GM18907 (cell line): Measurements from ENCODE around the gene LIX1.
"Not testable (repeated sequence)": the region's sequence is repeated elsewhere in the genome, so short reads cannot be mapped to it uniquely, and the experiment has no call there.

Source experiments
- ATAC-seq: cut with Tn5 transposase; IDR thresholded peaks from one replicate; pipeline ENCODE4 v1.9.1; 2021; ENCODE audit warnings: mild to moderate bottlenecking, moderate library complexity; ENCODE audit not compliant: unreplicated experiment

LIX1 gene

GRCh38 chr5:97143704-97144103 is 1.3 kb upstream of the LIX1 start:
- no peak for ATAC-seq

GRCh38 chr5:97141539-97141938 is 872 bp downstream of the LIX1 start:
- no peak for ATAC-seq

- no peak for ATAC-seq
Observed at GRCh38 chr5:97141031-97141430, 1.4 kb downstream of the LIX1 start.

- not testable (repeated sequence) for ATAC-seq
Observed at GRCh38 chr5:97140250-97140649, 2.2 kb downstream of the LIX1 start.

- ATAC-seq = no peak
Observed at GRCh38 chr5:97136475-97136874, 5.9 kb downstream of the LIX1 start.

- ATAC-seq = no peak
Observed at GRCh38 chr5:97135868-97136267, 6.5 kb downstream of the LIX1 start.

- no peak for ATAC-seq
Observed at GRCh38 chr5:97134634-97135033, 7.8 kb downstream of the LIX1 start.

- no peak for ATAC-seq
Observed at GRCh38 chr5:97133101-97133500, 9.3 kb downstream of the LIX1 start.

GRCh38 chr5:97131921-97132320 is 10.5 kb downstream of the LIX1 start:
- ATAC-seq = no peak

GRCh38 chr5:97131139-97131710 is 11.2 kb downstream of the LIX1 start:
- no peak for ATAC-seq

GRCh38 chr5:97127727-97128126 is 14.7 kb downstream of the LIX1 start:
- no peak for ATAC-seq

- no peak for ATAC-seq
Observed at GRCh38 chr5:97125125-97125683, 17.2 kb downstream of the LIX1 start.

- ATAC-seq = no peak
Observed at GRCh38 chr5:97124335-97124734, 18.1 kb downstream of the LIX1 start.

- no peak for ATAC-seq
Observed at GRCh38 chr5:97121848-97122247, 20.6 kb downstream of the LIX1 start.

- ATAC-seq = no peak
Observed at GRCh38 chr5:97120195-97120594, 22.2 kb downstream of the LIX1 start.

- no peak for ATAC-seq
Observed at GRCh38 chr5:97119007-97119390, 23.4 kb downstream of the LIX1 start.

GRCh38 chr5:97118261-97119006 is 24.0 kb downstream of the LIX1 start:
- no peak for ATAC-seq

GRCh38 chr5:97115932-97116331 is 26.5 kb downstream of the LIX1 start:
- no peak for ATAC-seq

GRCh38 chr5:97112230-97112629 is 30.2 kb downstream of the LIX1 start:
- ATAC-seq = no peak

- ATAC-seq = no peak
Observed at GRCh38 chr5:97111616-97112015, 30.8 kb downstream of the LIX1 start.

GRCh38 chr5:97111004-97111403 is 31.4 kb downstream of the LIX1 start:
- ATAC-seq = no peak

- no peak for ATAC-seq
Observed at GRCh38 chr5:97107318-97107717, 35.1 kb downstream of the LIX1 start.

- ATAC-seq = no peak
Observed at GRCh38 chr5:97106216-97106581, 36.2 kb downstream of the LIX1 start.
